ENCODE data around the gene FUNDC2.

FUNDC2 gene

DNA sequence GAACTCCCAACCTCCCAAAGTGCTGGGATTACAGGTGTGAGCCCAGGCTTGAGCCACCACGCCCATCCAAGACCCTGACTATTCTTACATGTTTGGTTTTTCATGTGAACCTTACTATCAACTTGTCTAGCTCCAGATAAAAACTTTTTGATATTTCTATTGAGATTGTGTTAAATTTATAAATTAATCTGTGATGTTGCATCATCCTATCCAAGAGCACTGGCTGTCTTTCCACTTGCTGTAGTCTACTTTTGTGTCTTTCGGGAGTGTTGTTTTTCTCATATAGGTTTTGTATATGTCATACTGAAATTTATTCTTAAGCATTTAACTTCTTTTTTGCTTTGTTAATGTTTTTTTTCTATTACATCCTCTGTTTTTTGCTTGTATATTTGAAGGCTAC, 79.3 kb downstream of the FUNDC2 start:
- Histone ChIP-seq H3K27me3 (replicated peaks; ENCODE audit: control insufficient read depth, insufficient read depth, low read length, poor library complexity, severe bottlenecking) (no peaks in the 10 kb centered on the region), H3K27ac (ENCODE audit: insufficient read depth, low read length, poor library complexity, severe bottlenecking) (no peak overlapping the region), H3K4me3 (ENCODE audit: insufficient read depth, low read depth, low read length, poor library complexity, severe bottlenecking) (no peak overlapping the region), H3K36me3 (ENCODE audit: control insufficient read depth, insufficient read depth, low read length) (no peaks in the 10 kb centered on the region), H3K9me3 (ENCODE audit: control insufficient read depth, low read length) (no peaks in the 10 kb centered on the region), H3K4me1 (ENCODE audit: control insufficient read depth, insufficient read depth, low read length, poor library complexity, severe bottlenecking) (no peaks in the 10 kb centered on the region)
- no peak for DNase-seq

DNA sequence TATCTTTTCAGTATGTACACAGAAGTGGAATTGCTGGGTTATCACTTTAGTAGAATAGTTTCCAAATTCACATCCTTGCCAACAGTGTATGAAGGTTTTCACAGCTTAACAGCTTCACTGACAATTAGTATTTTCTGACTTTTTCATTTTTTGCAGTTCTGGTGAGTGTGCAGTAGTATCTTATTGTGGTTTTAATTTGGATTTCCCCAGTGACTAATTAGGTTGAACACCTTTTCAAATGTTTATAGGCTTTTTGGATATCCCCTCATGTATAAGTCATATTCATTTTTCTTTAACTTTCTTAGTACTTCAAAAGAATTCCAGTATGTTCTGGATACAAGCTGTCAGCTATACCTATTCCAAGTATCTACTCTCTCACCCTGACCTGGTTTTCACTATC, 81.8 kb downstream of the FUNDC2 start:
- DNase-seq = no peak
- H3K4me1 ChIP-seq (ENCODE audit: control insufficient read depth, insufficient read depth, low read length, poor library complexity, severe bottlenecking) = no peaks in the 10 kb centered on the region
- H3K36me3 ChIP-seq (ENCODE audit: control insufficient read depth, insufficient read depth, low read length) = no peaks in the 10 kb centered on the region
- H3K27ac ChIP-seq (ENCODE audit: insufficient read depth, low read length, poor library complexity, severe bottlenecking) = no peak overlapping the region
- H3K27me3 ChIP-seq (replicated peaks; ENCODE audit: control insufficient read depth, insufficient read depth, low read length, poor library complexity, severe bottlenecking) = no peaks in the 10 kb centered on the region
- no peak overlapping the region for H3K4me3 ChIP-seq (ENCODE audit: insufficient read depth, low read depth, low read length, poor library complexity, severe bottlenecking)
- H3K9me3 ChIP-seq (ENCODE audit: control insufficient read depth, low read length) = no peaks in the 10 kb centered on the region

All from effector memory CD4-positive, alpha-beta T cell (primary cell).